ENCODE measurements around the gene STK11IP. TPM values are rescaled to one million over a fixed set of nuclear protein-coding genes. Genes with fewer than 3 reads are reported as not detected.

Gene STK11IP
- total and polyA plus RNA-seq, 2 of the 13 experiments (the other 11 are each of a cell fraction or from before 2014, with no cell fraction given) = 12.8 to 24.0 TPM

DNA sequence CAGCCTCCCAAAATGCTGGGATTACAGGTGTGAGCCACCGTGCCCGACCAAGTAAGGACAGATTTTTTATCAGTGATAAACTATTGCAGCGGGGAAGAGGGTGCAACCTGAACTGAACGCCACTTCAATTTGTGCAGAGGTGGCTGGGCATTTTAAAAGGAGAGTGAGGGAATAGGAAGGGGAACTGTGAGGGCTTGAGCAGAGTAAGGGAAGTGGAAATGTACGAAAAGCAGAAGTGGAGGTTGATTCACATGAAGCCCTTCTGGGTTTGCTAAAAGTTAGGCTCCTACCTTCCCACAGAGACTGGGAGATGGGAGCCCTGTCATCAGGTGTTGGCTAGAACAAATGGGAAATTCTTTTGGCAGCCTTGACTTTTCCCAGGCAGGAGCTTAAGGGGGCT lies 6.1 kb downstream of the STK11IP start:
- ChIA-PET CTCF (ENCODE audit: low intra/inter-chr PET ratio, low total read pairs) (no interaction called here), POLR2A (no interaction called here)
- FAIRE-seq (no peak), ATAC-seq (no peak), DNase-seq (ENCODE audit: low spot score) (no peak)
- Histone ChIP-seq H3K9ac (ENCODE audit: insufficient read depth, low read depth, low read length) (no peak overlapping the region), H3K79me2 (ENCODE audit: insufficient read depth, low read length) (peaks cover under 1% of the 10 kb centered on the region), H4K20me1 (ENCODE audit: insufficient read depth, low read length) (no peaks in the 10 kb centered on the region), H3K9me3 (ENCODE audit: low read length) (no peaks in the 10 kb centered on the region), H3K36me3 (replicated peaks in 1 of 2; ENCODE audit: control insufficient read depth in 1 of 2, insufficient read depth in 2 of 2, low read length in 2 of 2) (peaks cover 20 to 38% of the 10 kb centered on the region in 2 experiments), H3K4me1 (ENCODE audit: insufficient read depth, low read length) (peaks cover 24% of the 10 kb centered on the region), H3K4me2 (ENCODE audit: low read depth, low read length) (no peak overlapping the region), H3K27me3 (ENCODE audit: control insufficient read depth in 1 of 2, insufficient read depth in 2 of 2, low read length in 2 of 2) (no peaks in the 10 kb centered on the region), H3K27ac (ENCODE audit: extremely low read length, insufficient read depth, low read length) (no peak overlapping the region), H3K4me3 (replicated peaks in 1 of 3; ENCODE audit: insufficient read depth in 1 of 3, low read depth in 2 of 3, low read length in 3 of 3) (no peak overlapping the region), H2AFZ (ENCODE audit: low read length) (no peak overlapping the region)
- TF ChIP-seq SKI (IDR thresholded peaks at IDR 0.05; ENCODE audit: partially characterized antibody) (no peak), ZNF660 (CRISPR knock-in tag; IDR thresholded peaks at IDR 0.05; ENCODE audit: borderline replicate concordance, low read depth) (no peak), ZNF34 (CRISPR knock-in tag; IDR thresholded peaks at IDR 0.05; ENCODE audit: borderline replicate concordance) (no peak), MEIS1 (CRISPR knock-in tag; IDR thresholded peaks at IDR 0.05; ENCODE audit: borderline replicate concordance) (no peak), ZNF224 (CRISPR knock-in tag; IDR thresholded peaks at IDR 0.05) (no peak), FOXA3 (CRISPR knock-in tag; IDR thresholded peaks at IDR 0.05) (no peak), ASH2L (IDR thresholded peaks at IDR 0.05; ENCODE audit: insufficient read length, low read depth, low read length) (no peak), BRCA1 (CRISPR knock-in tag; IDR thresholded peaks at IDR 0.05) (no peak), KDM6A (CRISPR knock-in tag; IDR thresholded peaks at IDR 0.05; ENCODE audit: low read depth) (no peak), RCOR2 (CRISPR knock-in tag; IDR thresholded peaks at IDR 0.05) (no peak), ZNF264 (CRISPR knock-in tag; IDR thresholded peaks at IDR 0.05) (no peak), WIZ (CRISPR knock-in tag; IDR thresholded peaks at IDR 0.05) (no peak)
- TF ChIP-seq, protein P1, sequence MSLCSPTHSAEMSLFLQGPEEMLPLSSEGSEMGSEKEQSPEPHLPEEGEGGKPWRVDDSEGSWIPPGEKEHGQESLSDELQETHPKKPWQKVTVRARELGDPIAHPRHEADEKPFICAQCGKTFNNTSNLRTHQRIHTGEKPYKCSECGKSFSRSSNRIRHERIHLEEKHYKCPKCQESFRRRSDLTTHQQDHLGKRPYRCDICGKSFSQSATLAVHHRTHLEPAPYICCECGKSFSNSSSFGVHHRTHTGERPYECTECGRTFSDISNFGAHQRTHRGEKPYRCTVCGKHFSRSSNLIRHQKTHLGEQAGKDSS (CRISPR knock-in tag; IDR thresholded peaks at IDR 0.05; ENCODE audit: borderline replicate concordance, low read depth) = no peak
- intact Hi-C loops (cut with micrococcal nuclease; ENCODE audit: unreplicated experiment) = no loop called here
- in situ Hi-C loops (cut with HindIII; ENCODE audit: extremely low pct_ligation_motif_present, low pct_unique_long_range_greater_than_20kb) = no loop called here
- WGBS (ENCODE audit: low lambda C conversion rate) = 96% methylated on average over 5 of the region's 5 CpGs
- no TSS peak for BruUV-seq (replicated peaks)

All from HepG2 (cell line).